HL-60/S4 treated with retinoic acid at 250 ng/mL for 4 days and 3 days (cell line): ENCODE data around the gene ADAMTS18.

Source experiments
- in situ Hi-C: fragments of 300-500 bp; cut with MboI; formaldehyde crosslinking; loops from 2 replicates; pipeline ENCODE4 v1.7.0; 2022; ENCODE audit warnings: low sequenced_read_pairs

ADAMTS18 gene

DNA sequence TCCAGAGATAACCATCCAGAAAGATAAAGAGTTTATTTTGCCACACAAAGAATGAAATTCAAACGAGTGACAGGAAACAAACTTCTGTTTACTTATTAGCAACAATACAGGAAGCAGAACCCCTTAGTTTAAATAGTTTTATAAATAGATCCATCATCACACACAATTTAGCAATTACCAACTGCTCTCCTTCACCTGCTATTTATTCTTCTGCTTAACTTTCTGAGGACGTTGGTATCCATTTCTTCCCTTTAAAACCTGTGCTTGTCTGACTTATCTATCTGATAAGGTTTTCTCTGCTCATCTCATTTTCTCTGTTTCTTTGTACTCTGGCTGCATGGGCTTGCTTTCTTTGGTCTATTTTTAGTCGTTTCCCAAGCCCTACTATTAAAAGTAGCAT lies 4.3 kb upstream of the ADAMTS18 start:
- in situ Hi-C loops = no loop called here

DNA sequence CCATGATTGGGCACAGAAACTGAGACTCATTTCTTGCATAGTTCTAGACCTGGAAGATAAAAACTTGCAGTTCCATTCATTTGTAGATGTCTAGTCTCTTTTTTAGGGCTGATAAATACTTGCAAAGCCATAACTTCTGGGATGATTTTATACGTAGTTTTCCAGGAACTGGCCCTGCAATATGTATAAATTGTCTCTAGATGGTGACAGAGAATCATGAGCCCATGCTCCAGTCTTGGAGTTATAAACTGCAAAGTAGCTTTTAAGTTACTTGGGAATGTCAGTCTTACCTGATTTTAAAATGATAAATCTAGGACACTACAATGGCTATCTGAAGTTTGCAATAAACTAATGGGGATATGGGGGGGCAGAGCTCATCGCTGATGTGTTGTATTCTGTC lies 3.0 kb upstream of the ADAMTS18 start:
- in situ Hi-C loops = no loop called here

DNA sequence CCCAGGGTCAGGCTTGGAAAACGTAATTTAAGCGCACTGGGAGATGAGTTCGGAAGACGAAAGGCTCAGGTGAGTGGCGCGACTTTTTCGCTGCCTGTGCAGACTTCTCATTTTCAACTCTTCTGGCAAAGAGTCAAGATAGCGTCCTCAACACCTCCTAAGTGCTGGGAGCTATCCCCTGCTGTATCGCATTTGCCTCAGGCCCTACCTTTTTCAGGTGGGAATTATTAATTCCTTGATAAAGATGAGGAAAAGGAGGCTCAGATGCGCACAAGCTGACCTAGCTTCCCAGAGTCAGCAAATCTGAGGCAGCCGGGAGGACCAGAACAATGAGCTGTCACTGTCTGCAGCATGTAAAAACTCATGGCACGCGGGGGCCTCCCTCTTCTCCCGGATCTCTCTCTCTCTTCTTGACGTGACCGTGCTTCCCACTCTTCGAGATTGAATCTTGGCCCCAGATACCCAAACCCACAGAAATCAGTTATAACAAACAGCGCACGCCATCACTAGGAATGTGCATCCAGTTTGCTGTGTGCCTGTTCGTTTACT lies 512 bp upstream of the ADAMTS18 start:
- in situ Hi-C loops = no loop called here

DNA sequence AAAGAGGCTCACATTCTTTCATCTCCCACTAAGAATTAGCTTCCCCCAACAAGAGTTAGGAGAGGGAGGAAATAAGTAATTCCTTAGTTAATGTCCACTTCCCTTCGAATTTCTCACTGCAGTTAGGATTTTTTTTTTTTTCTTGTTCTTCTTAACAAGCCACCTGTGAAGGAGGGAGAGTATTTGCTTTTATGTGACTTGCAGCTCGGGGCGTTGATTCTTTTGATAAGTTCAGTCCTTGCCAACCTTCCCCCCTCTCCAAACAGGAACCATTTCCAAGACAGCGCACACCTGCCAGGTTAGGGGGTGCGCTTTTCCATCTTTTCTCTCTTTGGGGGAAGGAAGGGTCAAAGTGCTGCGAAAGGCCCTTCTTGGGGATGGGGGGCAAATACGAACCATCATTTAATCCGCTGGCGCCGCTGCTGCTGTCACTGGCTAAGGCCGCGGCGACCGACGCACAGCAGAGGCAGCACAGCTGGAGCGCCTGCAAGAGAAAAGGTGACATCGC lies 758 bp downstream of the ADAMTS18 start:
- in situ Hi-C loops = no loop called here

DNA sequence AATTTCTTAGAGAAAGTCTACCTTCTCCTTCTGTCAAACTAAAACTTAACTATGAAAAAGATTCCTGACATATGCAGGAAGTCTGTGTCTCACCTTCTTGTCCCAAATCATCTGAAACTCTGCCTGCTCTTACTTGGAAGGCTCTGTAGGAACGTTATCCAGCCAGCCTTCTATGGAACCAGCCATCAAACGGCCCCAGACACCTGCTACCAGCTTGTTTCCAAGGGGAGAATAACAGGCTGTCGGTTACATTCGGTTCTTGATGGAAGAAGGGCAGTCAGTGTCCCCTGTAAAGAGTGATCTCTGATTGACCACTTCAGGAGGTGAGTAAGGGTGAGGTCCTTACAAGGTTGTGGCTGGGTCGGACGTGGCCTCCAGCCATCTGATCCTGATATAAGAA lies 1.7 kb downstream of the ADAMTS18 start:
- in situ Hi-C loops = no loop called here

DNA sequence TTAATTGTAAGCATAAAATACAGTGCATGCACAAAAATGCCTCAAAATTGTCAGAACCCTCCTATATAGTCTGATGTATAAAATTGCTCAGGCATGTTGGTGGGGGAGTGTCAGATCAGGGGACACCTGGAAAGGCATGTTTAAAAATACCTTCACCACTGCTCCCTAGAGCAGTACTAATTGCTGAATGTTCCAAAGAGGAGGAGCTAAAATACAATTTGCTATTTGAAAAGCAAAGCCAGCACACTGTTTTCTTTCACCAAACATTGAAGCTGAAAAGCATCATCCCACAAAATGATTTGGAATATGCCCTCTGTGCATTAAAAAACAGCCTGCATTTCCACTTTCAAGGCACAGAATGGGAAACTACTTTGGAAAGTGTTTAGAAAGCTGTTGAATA lies 2.6 kb downstream of the ADAMTS18 start:
- in situ Hi-C loops = no loop called here

DNA sequence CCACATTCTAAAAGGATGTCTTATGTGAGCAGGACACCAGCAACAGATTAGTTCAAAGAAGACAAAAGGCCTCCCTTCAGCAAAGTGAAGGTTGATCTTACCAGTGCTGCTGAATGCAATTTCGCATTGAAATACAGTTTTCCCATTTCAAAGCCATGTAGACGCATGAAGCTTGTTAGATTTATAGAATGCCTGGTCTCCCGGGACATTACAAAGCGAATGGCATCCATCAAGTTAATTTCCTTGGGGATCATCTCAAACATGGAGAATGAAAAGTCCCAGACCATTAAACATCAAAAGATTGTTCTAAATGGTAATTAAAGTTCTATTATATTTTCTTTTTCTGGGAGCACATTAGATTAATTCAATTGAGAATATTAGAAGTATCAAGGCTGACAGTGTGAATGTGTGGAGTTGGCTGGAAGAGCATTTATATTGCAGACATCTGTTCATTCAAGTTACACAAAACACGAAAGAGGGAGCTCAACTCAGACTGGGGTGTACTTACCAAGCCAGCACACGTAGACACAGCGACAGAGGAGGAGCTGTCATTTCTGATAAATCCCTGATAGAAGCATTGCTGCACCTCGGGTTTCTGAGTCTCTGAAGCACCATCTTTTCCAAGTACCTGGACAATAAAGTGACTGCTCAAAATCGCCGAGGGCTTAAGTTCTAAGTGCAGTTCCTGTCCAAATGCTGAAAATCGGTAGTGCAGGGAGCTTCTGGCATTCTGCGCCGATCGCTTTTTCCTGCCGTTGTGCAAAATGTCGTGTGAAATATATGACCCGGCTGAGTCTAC lies 3.8 kb downstream of the ADAMTS18 start:
- in situ Hi-C loops = no loop called here

DNA sequence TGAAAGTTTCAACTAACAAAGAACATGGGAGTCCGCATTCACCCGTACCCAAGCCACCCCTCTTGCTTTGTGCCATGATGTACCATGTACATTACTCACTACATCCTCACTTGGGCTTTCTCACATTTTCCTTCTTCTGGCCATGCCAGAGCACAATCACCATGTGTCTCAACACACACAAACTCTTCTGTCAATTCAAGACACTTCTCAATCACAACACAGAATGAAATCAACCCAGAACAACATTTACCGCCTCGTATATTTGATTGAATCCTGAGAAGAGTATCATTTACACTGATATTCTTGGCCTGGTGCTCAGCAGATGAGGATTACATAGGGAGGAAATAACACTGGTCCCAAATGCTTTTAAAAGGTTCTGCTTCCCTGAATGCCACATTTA lies 4.5 kb downstream of the ADAMTS18 start:
- in situ Hi-C loops = no loop called here

DNA sequence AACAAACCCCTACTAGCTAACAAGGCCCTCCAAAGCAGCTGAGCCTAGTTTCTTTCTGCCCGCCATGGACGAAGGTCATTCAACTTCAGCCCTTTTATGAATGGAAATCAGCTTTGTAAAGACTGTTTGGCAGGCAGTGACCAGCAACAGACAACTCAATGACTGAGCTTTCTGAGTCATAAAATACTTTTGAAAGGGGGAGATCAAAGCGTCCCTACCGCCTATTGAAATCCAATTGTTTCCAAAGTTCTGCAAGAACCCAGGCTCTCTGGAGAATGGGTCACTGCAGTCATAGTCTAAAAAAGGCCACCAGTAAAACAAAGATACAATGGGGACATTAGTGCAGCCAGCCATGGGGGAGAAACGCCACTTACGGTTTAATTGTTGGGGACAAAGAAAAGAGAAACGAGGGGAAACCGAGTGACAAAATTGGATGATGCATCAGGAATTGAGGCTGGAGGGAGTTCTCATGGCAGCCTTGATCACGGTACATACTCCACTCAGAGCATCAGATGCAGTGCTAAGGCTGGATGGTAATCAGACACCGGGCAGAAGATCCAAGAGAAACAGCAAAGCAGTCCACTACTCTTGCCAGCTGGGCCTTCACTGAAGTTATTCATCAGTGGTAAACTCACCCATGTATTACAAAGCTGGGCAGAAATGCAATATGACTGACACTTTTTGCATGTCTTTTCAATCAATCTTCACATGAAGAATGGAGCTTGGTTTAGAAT lies 9.8 kb downstream of the ADAMTS18 start:
- in situ Hi-C loops = no loop called here

DNA sequence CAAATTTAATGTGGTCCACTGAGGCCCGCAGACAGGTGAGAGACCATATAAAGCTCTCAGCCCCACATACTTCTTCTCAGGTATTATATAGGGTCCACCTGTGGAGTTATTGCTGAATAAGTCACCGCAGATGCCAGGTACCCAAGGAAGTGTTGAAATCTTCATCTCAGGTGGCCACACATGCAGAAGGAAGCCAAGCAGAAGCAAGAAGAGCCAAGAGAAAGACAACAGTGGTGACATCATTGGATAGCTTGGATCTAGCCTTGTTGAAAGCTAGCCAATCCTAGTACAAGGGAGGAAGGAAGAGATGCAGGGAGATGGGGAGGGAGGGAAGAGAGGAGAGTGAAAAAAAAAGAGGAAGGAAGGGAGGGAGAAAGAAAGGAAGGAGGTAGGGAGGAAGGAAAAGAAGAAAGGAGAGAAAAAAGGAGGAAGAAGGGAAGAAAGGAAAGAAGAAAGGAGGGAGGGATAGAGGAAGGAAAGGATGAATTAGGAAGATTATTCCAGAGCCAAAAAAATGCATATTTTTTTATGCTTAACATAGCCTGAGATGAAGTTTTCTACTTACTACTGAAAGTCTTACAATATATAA lies 12.5 kb downstream of the ADAMTS18 start:
- in situ Hi-C loops = no loop called here

DNA sequence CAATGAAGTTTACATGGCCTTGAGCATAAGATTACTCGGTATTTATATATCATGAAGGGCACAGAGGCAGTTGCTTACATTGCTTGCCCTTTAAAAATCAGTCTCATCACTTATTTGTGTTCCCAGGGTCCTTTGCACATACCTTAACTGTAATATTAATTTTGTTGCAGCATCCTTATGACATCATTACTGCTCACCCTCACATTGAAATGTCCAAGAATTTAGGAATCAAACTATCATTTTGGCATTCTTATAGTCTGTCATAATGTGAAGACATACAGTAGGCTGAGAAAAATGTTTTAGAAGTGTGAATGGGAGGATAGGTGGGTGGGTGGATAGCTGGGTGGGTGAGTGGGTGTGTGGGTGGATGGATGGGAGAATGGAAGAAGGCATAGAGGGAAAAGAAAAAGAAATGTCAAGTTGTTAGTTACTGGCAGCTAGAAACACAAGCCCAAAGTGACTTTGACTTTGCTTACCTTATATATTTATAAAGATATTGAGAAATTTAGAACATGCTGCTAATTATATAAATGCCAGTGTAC lies 17.8 kb downstream of the ADAMTS18 start:
- in situ Hi-C loops = no loop called here

DNA sequence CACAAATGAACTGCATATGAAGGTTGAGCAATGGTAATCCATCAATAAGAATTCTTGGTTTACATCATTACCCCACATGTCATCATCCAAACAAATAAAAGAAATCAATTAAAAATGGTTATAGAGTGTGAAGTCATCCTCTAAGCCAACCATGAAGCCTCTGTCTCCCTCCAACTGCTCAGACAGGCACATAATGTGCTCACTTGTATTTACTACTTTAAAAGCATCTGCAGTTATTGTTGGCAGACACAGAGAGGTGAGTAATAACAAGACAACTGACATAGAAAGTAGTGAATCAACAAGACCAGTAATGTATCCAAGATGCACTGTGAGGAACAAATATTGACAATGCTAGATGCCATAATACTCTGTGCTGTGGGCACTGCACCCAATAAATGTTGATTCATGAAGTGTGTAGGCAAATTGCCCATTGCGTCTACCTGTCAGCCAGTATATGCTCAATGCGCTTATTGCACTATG lies 20.0 kb downstream of the ADAMTS18 start:
- in situ Hi-C loops = no loop called here

DNA sequence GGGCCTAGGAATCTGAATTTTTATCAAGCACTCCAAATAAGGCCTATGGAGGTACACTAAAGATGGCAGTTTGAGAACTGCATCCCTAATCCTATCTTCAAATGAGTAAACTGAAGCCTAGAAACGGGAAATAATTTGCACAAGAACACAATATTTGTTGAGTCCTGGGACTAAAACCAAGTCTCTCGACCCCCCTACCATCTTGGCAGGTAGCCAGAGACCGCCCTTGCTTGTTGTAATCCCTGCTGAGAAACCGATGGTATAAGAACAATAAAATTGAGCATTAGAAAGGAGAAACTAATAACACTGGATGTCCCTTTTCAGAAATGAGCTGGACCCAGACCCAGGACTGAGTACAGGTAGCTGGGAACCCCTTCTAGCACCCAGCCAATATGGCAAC lies 24.4 kb downstream of the ADAMTS18 start:
- in situ Hi-C loops = no loop called here

DNA sequence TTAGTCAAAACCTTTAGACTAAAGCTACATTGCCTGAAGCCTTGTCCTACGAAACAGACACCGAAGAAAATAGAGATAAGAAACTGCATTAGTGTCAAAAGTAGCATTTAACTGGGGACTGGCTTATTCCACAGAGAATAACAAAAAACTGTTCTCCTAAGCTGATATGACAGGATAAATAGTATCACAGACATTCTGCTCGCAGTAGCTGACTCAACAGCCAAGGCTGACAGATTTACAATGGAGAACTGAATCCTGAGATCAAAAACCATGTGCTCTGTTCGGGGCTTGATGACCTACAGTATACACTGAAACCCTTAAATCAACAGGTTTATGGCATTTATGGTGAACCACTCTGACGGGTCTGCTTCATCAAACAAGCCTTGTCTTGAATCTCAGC lies 25.5 kb downstream of the ADAMTS18 start:
- in situ Hi-C loops = no loop called here

DNA sequence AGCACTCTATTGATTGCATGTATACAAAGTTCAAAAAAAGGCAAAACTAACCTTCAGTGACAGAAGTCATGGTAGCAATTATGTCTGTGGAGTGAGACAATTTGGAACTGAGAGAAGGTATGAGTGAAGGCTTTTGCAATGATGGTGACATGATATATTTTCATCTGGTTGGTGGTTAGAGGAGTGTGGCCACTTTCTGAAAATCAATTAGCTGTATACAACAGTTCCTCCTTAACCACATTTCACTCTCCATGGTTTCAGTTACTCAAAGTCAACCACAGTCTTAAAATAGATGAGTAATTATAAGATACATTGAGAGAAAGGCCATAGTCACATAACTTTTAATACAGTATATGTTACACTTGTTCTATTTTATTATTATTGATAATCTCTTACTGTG lies 26.2 kb downstream of the ADAMTS18 start:
- in situ Hi-C loops = no loop called here

DNA sequence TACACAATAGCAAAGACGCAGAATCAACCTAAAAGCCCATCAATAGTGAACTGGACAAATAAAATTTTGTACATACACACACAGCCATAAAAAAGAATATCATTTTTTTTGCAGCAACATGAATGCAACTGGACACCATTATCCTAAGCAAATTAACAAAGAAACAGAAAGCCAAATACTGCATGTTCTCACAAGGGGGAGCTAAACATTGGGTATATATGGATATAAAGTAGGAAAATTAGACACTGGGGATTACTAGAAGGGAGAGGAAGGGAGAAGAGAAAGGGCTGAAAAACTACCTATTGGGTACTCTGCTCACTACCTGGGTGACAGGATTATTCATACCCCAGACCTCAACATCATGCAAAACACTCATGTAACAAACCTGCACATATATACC lies 28.2 kb downstream of the ADAMTS18 start:
- in situ Hi-C loops = no loop called here

DNA sequence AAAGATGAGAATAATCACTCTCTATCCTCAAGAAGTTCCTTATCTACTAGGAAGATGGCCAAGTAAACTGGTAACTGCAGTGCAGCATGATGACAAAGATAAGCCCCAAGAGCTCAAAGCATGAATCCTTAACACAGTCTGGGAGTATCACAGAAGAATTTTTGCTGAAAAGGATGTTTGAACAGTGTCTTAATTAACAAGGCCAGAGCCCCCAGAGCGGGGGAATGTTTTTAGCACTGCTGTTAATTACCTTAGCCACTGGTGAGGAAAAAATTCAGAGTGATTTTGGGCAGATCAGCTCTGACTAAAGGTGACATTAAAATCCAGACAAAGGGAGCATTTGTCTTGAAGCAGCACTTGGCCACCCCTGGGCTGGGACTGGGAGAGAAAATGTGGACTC lies 30.1 kb downstream of the ADAMTS18 start:
- in situ Hi-C loops = no loop called here

DNA sequence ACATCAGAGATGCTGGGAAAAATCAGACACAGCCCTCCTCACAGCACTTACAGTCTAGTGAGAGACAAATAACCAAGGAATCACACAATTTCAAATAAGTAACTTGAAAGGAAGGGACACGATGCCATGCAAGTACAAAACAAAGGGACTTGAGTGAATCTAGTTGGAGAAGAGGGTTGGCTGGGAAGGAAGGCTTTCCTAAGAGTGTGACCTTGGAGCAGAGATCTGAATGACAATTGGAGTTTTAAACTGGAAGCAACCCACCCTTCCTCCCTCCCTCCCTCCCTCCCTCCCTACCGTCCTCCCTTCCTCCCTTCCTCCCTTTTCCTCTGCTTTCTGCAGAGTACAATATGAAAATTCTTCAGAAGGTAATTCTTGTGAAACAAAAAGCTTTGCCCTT lies 31.1 kb downstream of the ADAMTS18 start:
- in situ Hi-C loops = no loop called here

DNA sequence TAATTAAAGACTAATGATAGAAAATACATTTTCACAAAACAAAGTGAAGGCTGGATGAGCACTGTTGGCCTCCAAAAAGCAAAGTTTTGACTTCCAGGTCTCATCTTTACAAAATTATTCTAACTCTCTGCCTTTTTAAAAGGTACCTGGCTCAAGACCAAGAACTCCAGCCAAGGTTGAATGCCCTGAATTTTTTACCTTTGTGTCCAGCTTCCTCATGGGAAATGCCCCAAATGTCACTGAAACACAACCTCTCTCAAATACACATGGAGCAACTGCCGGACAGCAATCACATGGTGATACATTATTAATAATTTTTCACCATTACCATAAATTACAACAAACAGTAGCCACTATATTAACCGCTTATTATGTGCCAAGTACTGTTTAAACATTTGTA lies 32.2 kb downstream of the ADAMTS18 start:
- in situ Hi-C loops = no loop called here

DNA sequence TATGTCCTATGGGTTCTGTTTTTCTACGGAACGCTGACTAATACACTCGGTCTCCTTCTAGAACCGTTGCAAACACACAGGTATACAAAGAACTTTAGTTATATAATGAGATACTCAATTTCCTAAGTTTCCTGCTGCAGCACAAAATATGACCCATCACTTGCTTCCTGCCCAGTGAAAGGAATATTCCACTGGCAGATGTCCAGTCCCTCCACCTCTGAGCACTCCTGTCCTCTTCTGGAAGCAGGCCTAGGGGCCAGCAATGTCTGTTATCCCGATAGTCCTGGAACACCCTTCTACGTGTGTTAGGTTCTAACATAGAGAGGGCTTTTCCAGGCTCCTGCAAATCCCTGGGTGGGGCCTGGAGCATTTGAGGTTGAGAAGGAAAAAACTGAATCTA lies 32.7 kb downstream of the ADAMTS18 start:
- in situ Hi-C loops = no loop called here

DNA sequence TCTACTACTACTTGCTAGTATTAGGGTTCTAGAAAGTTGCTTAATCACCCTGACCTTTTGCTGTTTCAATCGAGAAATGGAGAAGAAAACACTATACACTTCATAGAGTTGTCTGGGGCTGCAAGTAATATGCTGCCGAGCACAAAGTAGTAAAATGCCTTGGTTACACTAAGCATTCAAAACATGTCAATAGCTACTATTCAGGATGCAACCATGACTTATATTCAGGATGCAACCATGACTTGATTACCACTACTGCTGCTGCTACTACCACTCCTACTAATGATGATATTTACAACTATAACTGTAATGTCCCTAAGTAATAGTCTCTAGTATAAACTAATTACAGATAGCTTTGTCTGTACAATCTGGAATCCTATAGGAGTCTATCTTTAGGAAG lies 35.3 kb downstream of the ADAMTS18 start:
- in situ Hi-C loops = no loop called here
